HG02571 (cell line): Measurements from ENCODE around the gene RCL1.
"Not testable (repeated sequence)": the region's sequence is repeated elsewhere in the genome, so short reads cannot be mapped to it uniquely, and the experiment has no call there.

Source experiments
- ATAC-seq: cut with Tn5 transposase; IDR thresholded peaks from one replicate; pipeline ENCODE4 v1.9.1; 2021; ENCODE audit warnings: mild to moderate bottlenecking, moderate library complexity; ENCODE audit not compliant: unreplicated experiment

The RCL1 gene

GRCh38 chr9:4792572-4793458, at the start of gene RCL1:
TSS of gene RCL1 (plus strand) at chr9:4792944. CDS start at chr9:4793092, 148 bp downstream.
- peak; percentile 98 for ATAC-seq

GRCh38 chr9:4743131-4743875, 49.4 kb upstream of the RCL1 start:
- ATAC-seq: no peak

- no peak for ATAC-seq
Observed at GRCh38 chr9:4746278-4747030, 46.3 kb upstream of the RCL1 start.

- no peak for ATAC-seq
Observed at GRCh38 chr9:4748612-4749011, 44.1 kb upstream of the RCL1 start.

- no peak for ATAC-seq
Observed at GRCh38 chr9:4750023-4750673, 42.6 kb upstream of the RCL1 start.

- ATAC-seq: not testable (repeated sequence)
Observed at GRCh38 chr9:4754530-4754929, 38.2 kb upstream of the RCL1 start.

- no peak for ATAC-seq
Observed at GRCh38 chr9:4755026-4755609, 37.6 kb upstream of the RCL1 start.

GRCh38 chr9:4756420-4756819, 36.3 kb upstream of the RCL1 start:
- ATAC-seq: no peak

- ATAC-seq: no peak
Observed at GRCh38 chr9:4760122-4760521, 32.6 kb upstream of the RCL1 start.

- ATAC-seq: peak; percentile 78
Observed at GRCh38 chr9:4762108-4762885, 30.4 kb upstream of the RCL1 start.

GRCh38 chr9:4762886-4763541, 29.7 kb upstream of the RCL1 start:
- ATAC-seq: no peak

GRCh38 chr9:4764033-4764432, 28.7 kb upstream of the RCL1 start:
- no peak for ATAC-seq

- ATAC-seq: no peak
Observed at GRCh38 chr9:4768681-4769080, 24.1 kb upstream of the RCL1 start.

GRCh38 chr9:4769321-4770080, 23.2 kb upstream of the RCL1 start:
- no peak for ATAC-seq

- ATAC-seq: no peak
Observed at GRCh38 chr9:4771788-4772187, 21.0 kb upstream of the RCL1 start.

- no peak for ATAC-seq
Observed at GRCh38 chr9:4774209-4774608, 18.5 kb upstream of the RCL1 start.

GRCh38 chr9:4774958-4775357, 17.8 kb upstream of the RCL1 start:
- ATAC-seq: not testable (repeated sequence)

- no peak for ATAC-seq
Observed at GRCh38 chr9:4780651-4781050, 12.1 kb upstream of the RCL1 start.
